Measurements from ENCODE around the gene MYO3B.

GRCh38 chr2:170354855-170355780 is 177.2 kb downstream of the MYO3B start:
- TF ChIP-seq RCOR1 (IDR thresholded peaks at IDR 0.05; ENCODE audit: low read depth, low read length): no peak
- TF ChIP-seq E2F6 (IDR thresholded peaks at IDR 0.05; ENCODE audit: borderline replicate concordance, low read depth): no peak
- TF ChIP-seq CTCF (IDR thresholded peaks at IDR 0.05): no peak
- no peak for TF ChIP-seq CEBPB (IDR thresholded peaks at IDR 0.05)
- TF ChIP-seq KDM1A (IDR thresholded peaks at IDR 0.05; ENCODE audit: low read depth): no peak
- no peak for TF ChIP-seq CHD2 (IDR thresholded peaks at IDR 0.05; ENCODE audit: low read length, partially characterized antibody)
- TF ChIP-seq NR3C1 (IDR thresholded peaks at IDR 0.05): no peak
- no peak for TF ChIP-seq MAFK (IDR thresholded peaks at IDR 0.05; ENCODE audit: partially characterized antibody)
- TF ChIP-seq MAX (IDR thresholded peaks at IDR 0.05): no peak
